ENCODE data around the gene ENPP7.

DNA sequence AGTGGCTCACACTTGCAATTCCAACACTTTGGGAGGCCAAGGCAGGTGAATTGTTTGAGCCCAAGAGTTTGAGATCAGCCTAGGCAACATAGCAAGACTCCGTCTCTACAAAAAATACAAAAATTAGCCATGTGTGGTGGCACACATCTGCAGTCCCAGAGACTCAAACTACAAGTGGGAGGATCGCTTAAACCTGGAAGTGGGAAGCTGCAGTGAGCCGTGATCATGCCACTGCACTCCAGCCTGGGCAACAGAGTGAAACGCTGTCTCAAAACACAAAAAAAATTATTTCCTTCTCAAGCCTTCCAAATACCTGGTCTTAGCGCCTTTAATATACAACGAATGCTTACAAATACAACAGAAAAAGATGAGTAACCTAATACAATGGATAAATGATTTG is 27.5 kb downstream of the ENPP7 start:
- TF ChIP-seq, protein P1, sequence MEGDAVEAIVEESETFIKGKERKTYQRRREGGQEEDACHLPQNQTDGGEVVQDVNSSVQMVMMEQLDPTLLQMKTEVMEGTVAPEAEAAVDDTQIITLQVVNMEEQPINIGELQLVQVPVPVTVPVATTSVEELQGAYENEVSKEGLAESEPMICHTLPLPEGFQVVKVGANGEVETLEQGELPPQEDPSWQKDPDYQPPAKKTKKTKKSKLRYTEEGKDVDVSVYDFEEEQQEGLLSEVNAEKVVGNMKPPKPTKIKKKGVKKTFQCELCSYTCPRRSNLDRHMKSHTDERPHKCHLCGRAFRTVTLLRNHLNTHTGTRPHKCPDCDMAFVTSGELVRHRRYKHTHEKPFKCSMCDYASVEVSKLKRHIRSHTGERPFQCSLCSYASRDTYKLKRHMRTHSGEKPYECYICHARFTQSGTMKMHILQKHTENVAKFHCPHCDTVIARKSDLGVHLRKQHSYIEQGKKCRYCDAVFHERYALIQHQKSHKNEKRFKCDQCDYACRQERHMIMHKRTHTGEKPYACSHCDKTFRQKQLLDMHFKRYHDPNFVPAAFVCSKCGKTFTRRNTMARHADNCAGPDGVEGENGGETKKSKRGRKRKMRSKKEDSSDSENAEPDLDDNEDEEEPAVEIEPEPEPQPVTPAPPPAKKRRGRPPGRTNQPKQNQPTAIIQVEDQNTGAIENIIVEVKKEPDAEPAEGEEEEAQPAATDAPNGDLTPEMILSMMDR (IDR thresholded peaks at IDR 0.05; ENCODE audit: extremely low read depth in 1 of 2, insufficient read depth in 1 of 2, low read depth in 1 of 2, low read length in 2 of 2), result no peak
- no peak for TF ChIP-seq MYC (IDR thresholded peaks at IDR 0.05; ENCODE audit: low read depth, low read length)
- TF ChIP-seq GATA2 (IDR thresholded peaks at IDR 0.05; ENCODE audit: insufficient read depth, insufficient read length, low read depth, low read length), result no peak
- TF ChIP-seq POLR2A (IDR thresholded peaks at IDR 0.05; ENCODE audit: low read depth, low read length), result no peak
- no peak for TF ChIP-seq POLR2AphosphoS5 (IDR thresholded peaks at IDR 0.05; ENCODE audit: insufficient read depth, low read depth, low read length)
- TF ChIP-seq, protein P2, sequence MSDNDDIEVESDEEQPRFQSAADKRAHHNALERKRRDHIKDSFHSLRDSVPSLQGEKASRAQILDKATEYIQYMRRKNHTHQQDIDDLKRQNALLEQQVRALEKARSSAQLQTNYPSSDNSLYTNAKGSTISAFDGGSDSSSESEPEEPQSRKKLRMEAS (IDR thresholded peaks at IDR 0.05; ENCODE audit: insufficient read depth, insufficient read length), result no peak
- TF ChIP-seq JUN (IDR thresholded peaks at IDR 0.05; ENCODE audit: borderline replicate concordance, insufficient read depth, insufficient read length, low read depth), result no peak

Data from endothelial cell of umbilical vein (primary cell).